K562 (cell line): ENCODE data around the gene CABLES1. TPM values are rescaled to one million over a fixed set of nuclear protein-coding genes. Genes with fewer than 3 reads are reported as not detected.

Source experiments
- ATF7 ChIP-seq: fragments of 450-650 bp; IDR thresholded peaks from 2 replicates; pipeline ENCODE4 v1.7.1; 2014; ENCODE audit warnings: mild to moderate bottlenecking, moderate library complexity
- DACH1 ChIP-seq: fragments of 450-650 bp; IDR thresholded peaks from 2 replicates; pipeline ENCODE4 v1.6.1; 2018; ENCODE audit not compliant: partially characterized antibody
- ETV6 ChIP-seq, 3 experiments: fragments of 150-350 bp in 1 of 3; sonication (generic) in 1 of 3; formaldehyde crosslinking in 1 of 3; IDR thresholded peaks; 2 replicates each; pipeline versions ENCODE4 v1.6.1 to v1.8.0; 2014 to 2022; ENCODE audit warnings: borderline replicate concordance in 2 of 3, low read depth in 2 of 3, antibody characterized with exemption in 1 of 3, low read length in 1 of 3, mild to moderate bottlenecking in 1 of 3, missing genetic modification reagents in 1 of 3
- LEF1 ChIP-seq: fragments of 450-650 bp; IDR thresholded peaks from 2 replicates; pipeline ENCODE4 v1.6.1; 2016; ENCODE audit warnings: mild to moderate bottlenecking
- MAZ ChIP-seq, 2 experiments: fragments of 450-650 bp in 1 of 2; sonication (generic) in 1 of 2; formaldehyde crosslinking; IDR thresholded peaks in 1 of 2; conservative IDR thresholded peaks in 1 of 2; 2 replicates each; pipeline versions ENCODE4 v1.4.0 to v1.5.0; 2020; ENCODE audit warnings: mild to moderate bottlenecking in 1 of 2, missing genetic modification reagents in 1 of 2
- PRMT5 ChIP-seq: sonication (generic); formaldehyde crosslinking; IDR thresholded peaks from 2 replicates; pipeline ENCODE4 v1.5.0; 2020; ENCODE audit warnings: missing genetic modification reagents
- TBP ChIP-seq: optimal IDR thresholded peaks from 2 replicates; pipeline ENCODE3; 2011; ENCODE audit warnings: low read depth, low read length, improper control_type of control experiment
- ZNF584 ChIP-seq: fragments of 200-800 bp; sonication (Bioruptor generic); IDR thresholded peaks from 2 replicates; pipeline ENCODE4 v1.6.1; 2016; ENCODE audit warnings: low read depth, mild to moderate bottlenecking, missing genetic modification characterization, missing compliant biosample characterization
- ZNF589 ChIP-seq: fragments of 200-800 bp; sonication (Bioruptor generic); IDR thresholded peaks from 2 replicates; pipeline ENCODE4 v1.6.1; 2016; ENCODE audit warnings: low read depth, missing genetic modification characterization, missing compliant biosample characterization
- ZNF766 ChIP-seq: fragments of 200-800 bp; sonication (Bioruptor generic); conservative IDR thresholded peaks from 2 replicates; pipeline ENCODE4 v1.6.1; 2016; ENCODE audit warnings: missing genetic modification characterization, missing compliant biosample characterization
- polyA plus RNA-seq, 8 experiments: library from polyadenylated mRNA; depleted of rRNA in 4 of 8; stranded (reverse) in 5 of 8; unstranded in 3 of 8; fragments of >200 nt; fragmentation: Nextera tagmentation in 2 of 8; fragmentation: Illumina TruSeq in 1 of 8; extraction: Ambion mirVana in 2 of 8; extraction: Trizol in 1 of 8; gene quantifications; 2 replicates each; pipeline versions ENCODE4 v1.2.1 to v1.2.3, GENCODE V29; 2011 to 2014; ENCODE audit warnings: inconsistent platforms in 1 of 8, missing spikeins in 1 of 8
- total RNA-seq, 7 experiments: library from RNA; depleted of rRNA in 6 of 7; stranded (reverse); fragments of >200 nt in 6 of 7; fragmentation: Illumina TruSeq in 2 of 7; extraction: Trizol in 2 of 7; gene quantifications; 2 replicates each; pipeline versions ENCODE4 v1.2.1 to v1.2.3, GENCODE V29; 2011 to 2021; ENCODE audit warnings: low replicate concordance in 1 of 7
- TF ChIP-seq, protein P1 (sequence below), 2 experiments: fragments of 450-650 bp in 1 of 2; sonication (generic) in 1 of 2; formaldehyde crosslinking in 1 of 2; IDR thresholded peaks; 2 replicates each; pipeline versions ENCODE4 v1.7.1 to v1.9.0; 2016 to 2022; ENCODE audit warnings: inconsistent platforms in 1 of 2, mild to moderate bottlenecking in 1 of 2, missing genetic modification reagents in 1 of 2
- TF ChIP-seq, protein P2 (sequence below): sonication (generic); formaldehyde crosslinking; IDR thresholded peaks from 2 replicates; pipeline ENCODE4 v1.5.0; 2020; ENCODE audit warnings: missing genetic modification reagents

Gene CABLES1
- total and polyA plus RNA-seq, 9 of the 15 experiments (the other 6 are each of a cell fraction or from before 2014, with no cell fraction given) = 0.04 to 0.10 (median 0.06) TPM; not detected in 3

DNA sequence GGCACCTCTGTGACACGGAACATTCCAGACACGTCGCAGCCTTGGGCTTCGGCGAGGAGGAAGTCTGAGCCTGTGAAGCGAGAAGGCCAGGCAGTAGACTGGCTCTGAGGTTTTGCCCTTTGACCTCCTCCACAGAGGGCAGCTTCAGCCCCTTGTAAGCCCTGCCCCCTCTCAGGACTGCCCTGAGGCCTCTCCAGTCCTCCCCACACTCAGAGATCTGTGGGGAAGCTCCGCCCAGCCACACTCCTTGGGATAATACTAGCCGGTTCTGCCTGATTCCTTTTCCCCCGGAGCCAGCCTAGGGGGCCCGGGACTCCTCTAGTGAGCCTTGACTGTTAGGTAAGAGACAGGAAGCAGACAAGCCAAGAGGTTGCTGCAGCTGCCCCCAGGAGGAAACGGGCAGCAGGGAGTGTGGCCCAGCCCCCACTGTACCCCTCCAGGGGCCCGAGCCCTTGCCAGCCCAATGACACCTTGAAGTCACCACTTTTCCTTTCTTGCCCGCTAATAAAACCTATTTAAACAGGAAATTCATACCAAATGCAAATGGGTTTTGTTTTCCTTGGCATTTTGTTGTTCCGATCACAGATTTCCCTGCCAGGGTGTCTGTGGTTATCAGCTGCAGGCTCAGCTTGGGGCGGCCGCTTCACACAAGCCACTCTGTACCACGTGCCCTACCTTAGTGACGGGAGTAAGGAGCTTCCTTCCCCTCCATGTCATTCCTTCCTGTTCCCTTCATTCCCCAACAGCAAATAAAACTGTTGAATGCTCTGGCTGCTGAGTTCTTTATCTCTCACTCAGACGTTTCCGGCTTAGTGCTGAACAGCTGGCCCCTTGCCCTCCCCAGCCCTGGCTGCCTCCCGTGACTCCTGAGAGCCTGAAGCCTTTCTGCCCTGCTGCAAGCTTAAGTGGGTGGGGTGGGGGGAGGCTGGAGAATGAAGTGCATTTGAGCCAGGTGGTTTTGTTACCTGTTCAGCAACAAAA is 124.7 kb downstream of the CABLES1 start (continued):
- peak; percentile 65; the same call in 1 of the 2 replicates for TF ChIP-seq ZNF766 (CRISPR knock-in tag)
- peak; percentile 51; the same call in 1 of the 2 replicates for TF ChIP-seq LEF1
- TF ChIP-seq, protein P1, sequence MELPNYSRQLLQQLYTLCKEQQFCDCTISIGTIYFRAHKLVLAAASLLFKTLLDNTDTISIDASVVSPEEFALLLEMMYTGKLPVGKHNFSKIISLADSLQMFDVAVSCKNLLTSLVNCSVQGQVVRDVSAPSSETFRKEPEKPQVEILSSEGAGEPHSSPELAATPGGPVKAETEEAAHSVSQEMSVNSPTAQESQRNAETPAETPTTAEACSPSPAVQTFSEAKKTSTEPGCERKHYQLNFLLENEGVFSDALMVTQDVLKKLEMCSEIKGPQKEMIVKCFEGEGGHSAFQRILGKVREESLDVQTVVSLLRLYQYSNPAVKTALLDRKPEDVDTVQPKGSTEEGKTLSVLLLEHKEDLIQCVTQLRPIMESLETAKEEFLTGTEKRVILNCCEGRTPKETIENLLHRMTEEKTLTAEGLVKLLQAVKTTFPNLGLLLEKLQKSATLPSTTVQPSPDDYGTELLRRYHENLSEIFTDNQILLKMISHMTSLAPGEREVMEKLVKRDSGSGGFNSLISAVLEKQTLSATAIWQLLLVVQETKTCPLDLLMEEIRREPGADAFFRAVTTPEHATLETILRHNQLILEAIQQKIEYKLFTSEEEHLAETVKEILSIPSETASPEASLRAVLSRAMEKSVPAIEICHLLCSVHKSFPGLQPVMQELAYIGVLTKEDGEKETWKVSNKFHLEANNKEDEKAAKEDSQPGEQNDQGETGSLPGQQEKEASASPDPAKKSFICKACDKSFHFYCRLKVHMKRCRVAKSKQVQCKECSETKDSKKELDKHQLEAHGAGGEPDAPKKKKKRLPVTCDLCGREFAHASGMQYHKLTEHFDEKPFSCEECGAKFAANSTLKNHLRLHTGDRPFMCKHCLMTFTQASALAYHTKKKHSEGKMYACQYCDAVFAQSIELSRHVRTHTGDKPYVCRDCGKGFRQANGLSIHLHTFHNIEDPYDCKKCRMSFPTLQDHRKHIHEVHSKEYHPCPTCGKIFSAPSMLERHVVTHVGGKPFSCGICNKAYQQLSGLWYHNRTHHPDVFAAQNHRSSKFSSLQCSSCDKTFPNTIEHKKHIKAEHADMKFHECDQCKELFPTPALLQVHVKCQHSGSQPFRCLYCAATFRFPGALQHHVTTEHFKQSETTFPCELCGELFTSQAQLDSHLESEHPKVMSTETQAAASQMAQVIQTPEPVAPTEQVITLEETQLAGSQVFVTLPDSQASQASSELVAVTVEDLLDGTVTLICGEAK (IDR thresholded peaks at IDR 0.05) = peak; percentile 51; the same call in 1 of the 2 replicates
- TF ChIP-seq, protein P1 (CRISPR knock-in tag; IDR thresholded peaks at IDR 0.05) = no peak
- TF ChIP-seq TBP = peak; percentile 38
- peak; percentile 95 for TF ChIP-seq DACH1
- TF ChIP-seq PRMT5 (CRISPR knock-in tag) = no peak
- TF ChIP-seq, protein P2, sequence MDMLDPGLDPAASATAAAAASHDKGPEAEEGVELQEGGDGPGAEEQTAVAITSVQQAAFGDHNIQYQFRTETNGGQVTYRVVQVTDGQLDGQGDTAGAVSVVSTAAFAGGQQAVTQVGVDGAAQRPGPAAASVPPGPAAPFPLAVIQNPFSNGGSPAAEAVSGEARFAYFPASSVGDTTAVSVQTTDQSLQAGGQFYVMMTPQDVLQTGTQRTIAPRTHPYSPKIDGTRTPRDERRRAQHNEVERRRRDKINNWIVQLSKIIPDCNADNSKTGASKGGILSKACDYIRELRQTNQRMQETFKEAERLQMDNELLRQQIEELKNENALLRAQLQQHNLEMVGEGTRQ (CRISPR knock-in tag) = peak; percentile 80
- TF ChIP-seq ATF7 = peak; percentile 24; the same call in 1 of the 2 replicates
- TF ChIP-seq ZNF589 (CRISPR knock-in tag) = peak; percentile 90
- TF ChIP-seq ZNF584 (CRISPR knock-in tag) = peak; percentile 85
- 0 out of 4 replicates have a peak, but pooled peaks of 1 of the 2 experiments have one; percentile 30 for TF ChIP-seq ETV6 (IDR thresholded peaks at IDR 0.05; ENCODE audit: borderline replicate concordance in 1 of 2, low read depth in 2 of 2, low read length in 1 of 2)
- no peak for TF ChIP-seq ETV6 (CRISPR knock-in tag; IDR thresholded peaks at IDR 0.05; ENCODE audit: borderline replicate concordance)
- TF ChIP-seq MAZ (CRISPR knock-in tag; conservative IDR thresholded peaks at IDR 0.05 in 1 of 2, IDR thresholded peaks at IDR 0.05 in 1 of 2) = peak in 1 of 2 experiments; percentile 22; a peak in 1 of 4 replicates
